SK-N-DZ (cell line): ENCODE data around the gene SLX1A.
"Not testable (repeated sequence)": the region's sequence is repeated elsewhere in the genome, so short reads cannot be mapped to it uniquely, and the experiment has no call there.

Experiments used
- DNase-seq: peaks from one replicate; pipeline ENCODE4 v3.0.0-alpha.2; 2015; ENCODE audit warnings: low spot score

Gene SLX1A

GRCh38 chr16:30184096-30184890 lies 9.4 kb upstream of the SLX1A start:
- DNase-seq: no peak

GRCh38 chr16:30184891-30185682 lies 8.6 kb upstream of the SLX1A start:
- no peak for DNase-seq

GRCh38 chr16:30185683-30186421 lies 7.8 kb upstream of the SLX1A start:
- DNase-seq: no peak

- no peak for DNase-seq
These were observed 7.3 kb upstream of the SLX1A start for GRCh38 chr16:30186444-30186781.

GRCh38 chr16:30186782-30187555 lies 6.7 kb upstream of the SLX1A start:
- peak; percentile 37 for DNase-seq

GRCh38 chr16:30187556-30187865 lies 6.2 kb upstream of the SLX1A start:
- DNase-seq: no peak

- DNase-seq: no peak
These were observed 5.6 kb upstream of the SLX1A start for GRCh38 chr16:30187971-30188561.

GRCh38 chr16:30191158-30191557 lies 2.5 kb upstream of the SLX1A start:
- not testable (repeated sequence) for DNase-seq

GRCh38 chr16:30193098-30193497 lies 577 bp upstream of the SLX1A start:
- DNase-seq: not testable (repeated sequence)

- DNase-seq: not testable (repeated sequence)
These were observed 674 bp downstream of the SLX1A start for GRCh38 chr16:30194172-30194925.

- not testable (repeated sequence) for DNase-seq
These were observed 3.3 kb downstream of the SLX1A start for GRCh38 chr16:30197001-30197400.

GRCh38 chr16:30199049-30199448 lies 5.4 kb downstream of the SLX1A start, which contains the start of gene SULT1A3:
SULT1A3 (plus strand) TSS chr16:30199255; CDS start chr16:30200729, 1,474 bp downstream.
- DNase-seq: not testable (repeated sequence)

GRCh38 chr16:30199608-30200343 lies 6.1 kb downstream of the SLX1A start:
- not testable (repeated sequence) for DNase-seq

GRCh38 chr16:30205541-30206236 lies 12.0 kb downstream of the SLX1A start:
- DNase-seq: not testable (repeated sequence)

GRCh38 chr16:30206252-30206651 lies 12.6 kb downstream of the SLX1A start:
- not testable (repeated sequence) for DNase-seq

- DNase-seq: not testable (repeated sequence)
These were observed 13.5 kb downstream of the SLX1A start for GRCh38 chr16:30207063-30207704.

GRCh38 chr16:30209032-30209431 lies 15.4 kb downstream of the SLX1A start:
- not testable (repeated sequence) for DNase-seq

- DNase-seq: not testable (repeated sequence)
These were observed 17.7 kb downstream of the SLX1A start for GRCh38 chr16:30211414-30211813.
